ENCODE measurements around the gene RNF213. TPM values are rescaled to one million over a fixed set of nuclear protein-coding genes. Genes with fewer than 3 reads are reported as not detected.

RNF213 gene
- total RNA-seq, 1 donor from 2014 or later: 120 TPM

GRCh38 chr17:80416260-80416939 is 155.7 kb downstream of the RNF213 start:
- H3K9ac ChIP-seq (ENCODE audit: low read length): peak overlapping the region; percentile 97
- peaks cover 10% of the 10 kb centered on the region for H3K4me1 ChIP-seq (ENCODE audit: insufficient read depth, low read length)
- Mint-ChIP-seq H3K4me1 (ENCODE audit: low read depth, unreplicated experiment) (peaks cover 15% of the 10 kb centered on the region), H3K9me3 (ENCODE audit: unreplicated experiment) (no peaks in the 10 kb centered on the region), H3K4me3 (ENCODE audit: unreplicated experiment) (peak overlapping the region; percentile 91), H3K36me3 (ENCODE audit: low read depth, unreplicated experiment) (peaks cover 9% of the 10 kb centered on the region), H3K27ac (ENCODE audit: unreplicated experiment) (peak overlapping the region; percentile 77), H3K27me3 (ENCODE audit: low read depth, unreplicated experiment) (peaks cover 15% of the 10 kb centered on the region)
- DNase-seq (ENCODE audit: low read depth) (no peak), FAIRE-seq (no peak)
- H3K4me2 ChIP-seq (ENCODE audit: low read length): peak overlapping the region; percentile 98
- peaks cover 31% of the 10 kb centered on the region for H3K79me2 ChIP-seq (ENCODE audit: insufficient read depth, low read length)
- peak overlapping the region; percentile 93 for H3K4me3 ChIP-seq (ENCODE audit: insufficient read depth, low read depth, low read length)
- H3K36me3 ChIP-seq (ENCODE audit: insufficient read depth, low read length): peaks cover 8% of the 10 kb centered on the region
- no peak for TF ChIP-seq EZH2 (IDR thresholded peaks at IDR 0.05; ENCODE audit: insufficient read depth, low read length)
- TF ChIP-seq CTCF (IDR thresholded peaks at IDR 0.05; ENCODE audit: insufficient read depth, low read depth, low read length): no peak
- no peaks in the 10 kb centered on the region for H3K27me3 ChIP-seq (ENCODE audit: insufficient read depth, low read length)
- H2AFZ ChIP-seq (ENCODE audit: low read depth, low read length): no peak overlapping the region
- no peaks in the 10 kb centered on the region for H3K9me3 ChIP-seq (ENCODE audit: insufficient read depth, low read depth, low read length)
- H4K20me1 ChIP-seq (ENCODE audit: insufficient read depth, low read length): peaks cover 49% of the 10 kb centered on the region
- no peak overlapping the region for H3K27ac ChIP-seq (ENCODE audit: low read depth, low read length)

GRCh38 chr17:80416940-80417293 is 156.3 kb downstream of the RNF213 start:
- Histone ChIP-seq H3K9me3 (ENCODE audit: insufficient read depth, low read depth, low read length) (no peaks in the 10 kb centered on the region), H3K79me2 (ENCODE audit: insufficient read depth, low read length) (peaks cover 31% of the 10 kb centered on the region), H3K4me2 (ENCODE audit: low read length) (no peak overlapping the region), H3K4me3 (ENCODE audit: insufficient read depth, low read depth, low read length) (no peak overlapping the region), H2AFZ (ENCODE audit: low read depth, low read length) (no peak overlapping the region), H3K4me1 (ENCODE audit: insufficient read depth, low read length) (peaks cover 10% of the 10 kb centered on the region), H4K20me1 (ENCODE audit: insufficient read depth, low read length) (peaks cover 52% of the 10 kb centered on the region), H3K27ac (ENCODE audit: low read depth, low read length) (no peak overlapping the region), H3K27me3 (ENCODE audit: insufficient read depth, low read length) (no peaks in the 10 kb centered on the region), H3K36me3 (ENCODE audit: insufficient read depth, low read length) (peaks cover 8% of the 10 kb centered on the region), H3K9ac (ENCODE audit: low read length) (no peak overlapping the region)
- H3K36me3 Mint-ChIP-seq (ENCODE audit: low read depth, unreplicated experiment): peaks cover 9% of the 10 kb centered on the region
- TF ChIP-seq CTCF (IDR thresholded peaks at IDR 0.05; ENCODE audit: insufficient read depth, low read depth, low read length) (no peak), EZH2 (IDR thresholded peaks at IDR 0.05; ENCODE audit: insufficient read depth, low read length) (no peak)
- no peak overlapping the region for H3K27ac Mint-ChIP-seq (ENCODE audit: unreplicated experiment)
- H3K27me3 Mint-ChIP-seq (ENCODE audit: low read depth, unreplicated experiment): peaks cover 11% of the 10 kb centered on the region
- FAIRE-seq: no peak
- H3K9me3 Mint-ChIP-seq (ENCODE audit: unreplicated experiment): no peaks in the 10 kb centered on the region
- no peak for DNase-seq (ENCODE audit: low read depth)
- H3K4me3 Mint-ChIP-seq (ENCODE audit: unreplicated experiment): peak overlapping the region; percentile 91
- peaks cover 15% of the 10 kb centered on the region for H3K4me1 Mint-ChIP-seq (ENCODE audit: low read depth, unreplicated experiment)

- peaks cover 10% of the 10 kb centered on the region for H3K4me1 ChIP-seq (ENCODE audit: insufficient read depth, low read length)
- Mint-ChIP-seq H3K4me1 (ENCODE audit: low read depth, unreplicated experiment) (peaks cover 15% of the 10 kb centered on the region), H3K9me3 (ENCODE audit: unreplicated experiment) (no peaks in the 10 kb centered on the region), H3K4me3 (ENCODE audit: unreplicated experiment) (no peak overlapping the region), H3K27ac (ENCODE audit: unreplicated experiment) (no peak overlapping the region), H3K27me3 (ENCODE audit: low read depth, unreplicated experiment) (peaks cover under 1% of the 10 kb centered on the region), H3K36me3 (ENCODE audit: low read depth, unreplicated experiment) (peaks cover 9% of the 10 kb centered on the region)
- no peaks in the 10 kb centered on the region for H3K27me3 ChIP-seq (ENCODE audit: insufficient read depth, low read length)
- TF ChIP-seq EZH2 (IDR thresholded peaks at IDR 0.05; ENCODE audit: insufficient read depth, low read length) (no peak), CTCF (IDR thresholded peaks at IDR 0.05; ENCODE audit: insufficient read depth, low read depth, low read length) (no peak)
- no peak overlapping the region for H3K27ac ChIP-seq (ENCODE audit: low read depth, low read length)
- no peak for DNase-seq (ENCODE audit: low read depth)
- H3K4me2 ChIP-seq (ENCODE audit: low read length): no peak overlapping the region
- H2AFZ ChIP-seq (ENCODE audit: low read depth, low read length): no peak overlapping the region
- FAIRE-seq: no peak
- peaks cover 31% of the 10 kb centered on the region for H3K79me2 ChIP-seq (ENCODE audit: insufficient read depth, low read length)
- no peaks in the 10 kb centered on the region for H3K9me3 ChIP-seq (ENCODE audit: insufficient read depth, low read depth, low read length)
- peaks cover 8% of the 10 kb centered on the region for H3K36me3 ChIP-seq (ENCODE audit: insufficient read depth, low read length)
- H3K9ac ChIP-seq (ENCODE audit: low read length): no peak overlapping the region
- no peak overlapping the region for H3K4me3 ChIP-seq (ENCODE audit: insufficient read depth, low read depth, low read length)
- peaks cover 54% of the 10 kb centered on the region for H4K20me1 ChIP-seq (ENCODE audit: insufficient read depth, low read length)
Measured at GRCh38 chr17:80418589-80418988, 157.9 kb downstream of the RNF213 start.
